GM19023 (cell line): Measurements from ENCODE around the gene PZP.
A peak's percentile ranks its signal among the peaks of the same experiment; 100 is the strongest.

ENCODE experiments used
- ATAC-seq: cut with Tn5 transposase; IDR thresholded peaks from one replicate; pipeline ENCODE4 v1.9.1; 2021; ENCODE audit warnings: mild to moderate bottlenecking, moderate library complexity; ENCODE audit not compliant: unreplicated experiment

PZP gene

GRCh38 chr12:9127484-9127883, 80.7 kb downstream of the PZP start:
- no peak for ATAC-seq

GRCh38 chr12:9124383-9125031, 83.7 kb downstream of the PZP start:
- no peak for ATAC-seq

- no peak for ATAC-seq
Observed at GRCh38 chr12:9123781-9124382, 84.3 kb downstream of the PZP start.

GRCh38 chr12:9122091-9122609, 86.0 kb downstream of the PZP start:
- ATAC-seq: no peak

- no peak for ATAC-seq
Observed at GRCh38 chr12:9120487-9121184, 87.6 kb downstream of the PZP start.

GRCh38 chr12:9118158-9118557, 90.0 kb downstream of the PZP start:
- peak; percentile 57 for ATAC-seq

GRCh38 chr12:9115731-9116559, 92.2 kb downstream of the PZP start, which contains the start of gene A2M:
TSS of gene A2M (minus strand) at chr12:9115919. CDS start at chr12:9115849, 70 bp downstream.
- no peak for ATAC-seq

GRCh38 chr12:9114946-9115345, 93.2 kb downstream of the PZP start:
- no peak for ATAC-seq

- no peak for ATAC-seq
Observed at GRCh38 chr12:9113987-9114309, 94.2 kb downstream of the PZP start.

GRCh38 chr12:9113296-9113986, 94.8 kb downstream of the PZP start:
- no peak for ATAC-seq

GRCh38 chr12:9112076-9112853, 95.9 kb downstream of the PZP start:
- no peak for ATAC-seq

- ATAC-seq: no peak
Observed at GRCh38 chr12:9111525-9111924, 96.7 kb downstream of the PZP start.

- ATAC-seq: no peak
Observed at GRCh38 chr12:9109737-9110491, 98.3 kb downstream of the PZP start.

- no peak for ATAC-seq
Observed at GRCh38 chr12:9109213-9109522, 99.0 kb downstream of the PZP start.

GRCh38 chr12:9108504-9109212, 99.5 kb downstream of the PZP start:
- ATAC-seq: no peak

GRCh38 chr12:9107542-9107873, 100.7 kb downstream of the PZP start:
- ATAC-seq: no peak

GRCh38 chr12:9106610-9107541, 101.3 kb downstream of the PZP start:
- no peak for ATAC-seq

GRCh38 chr12:9106067-9106466, 102.1 kb downstream of the PZP start:
- no peak for ATAC-seq
